Lung (tissue), 12 donors: ENCODE results near the gene CLPTM1L. TPM values are rescaled to one million over a fixed set of nuclear protein-coding genes. Genes with fewer than 3 reads are reported as not detected.
"Not testable (repeated sequence)": the region's sequence is repeated elsewhere in the genome, so short reads cannot be mapped to it uniquely, and the experiment has no call there.

Experiments
- ATAC-seq: fragments of 200-7000 bp; cut with Tn5 transposase; one replicate; pipeline ENCODE4 v1.9.1; 2020; ENCODE audit warnings: moderate number of reproducible peaks; ENCODE audit not compliant: insufficient read depth, low FRiP score
- DNase-seq, 3 donors: peaks; one replicate each; pipeline ENCODE4 v3.0.0-alpha.2; 2013 to 2017
- H3K27ac ChIP-seq, 2 donors: one replicate each; pipeline ENCODE4 v1.5.1; 2013; ENCODE audit warnings: mild to moderate bottlenecking in 2 of 2, moderate library complexity in 2 of 2, control low read depth in 1 of 2, inconsistent platforms in 1 of 2, low read depth in 1 of 2, low read length in 1 of 2
- H3K27me3 ChIP-seq, 3 donors: one replicate each; pipeline ENCODE4 v1.5.1; 2013; ENCODE audit warnings: low read length in 2 of 3; ENCODE audit not compliant: control insufficient read depth in 3 of 3, insufficient read depth in 3 of 3
- H3K36me3 ChIP-seq, 4 donors: one replicate each; pipeline ENCODE4 v1.5.1; 2013; ENCODE audit warnings: low read length in 4 of 4, mild to moderate bottlenecking in 1 of 4, moderate library complexity in 1 of 4; ENCODE audit not compliant: control insufficient read depth in 4 of 4, insufficient read depth in 4 of 4
- H3K4me1 ChIP-seq, 5 donors: one replicate each; pipeline ENCODE4 v1.5.1; 2013; ENCODE audit warnings: low read length in 5 of 5, mild to moderate bottlenecking in 2 of 5, moderate library complexity in 1 of 5; ENCODE audit not compliant: control insufficient read depth in 5 of 5, insufficient read depth in 5 of 5
- H3K4me3 ChIP-seq: one replicate; pipeline ENCODE4 v1.5.1; 2013; ENCODE audit warnings: mild to moderate bottlenecking, control low read depth, moderate library complexity
- H3K9ac ChIP-seq, 2 donors: one replicate each; pipeline ENCODE4 v1.5.1; 2013; ENCODE audit warnings: low read length in 2 of 2, control low read depth in 1 of 2; ENCODE audit not compliant: insufficient read depth in 1 of 2
- H3K9me3 ChIP-seq, 4 donors: one replicate each; pipeline ENCODE4 v1.5.1; 2013; ENCODE audit warnings: low read length in 3 of 4, mild to moderate bottlenecking in 1 of 4, moderate library complexity in 1 of 4; ENCODE audit not compliant: control insufficient read depth in 4 of 4, insufficient read depth in 3 of 4
- WGBS, 2 donors: extraction: QIAGEN DNeasy Blood & Tissue Kit; methylation state at CpG; one replicate each; pipeline ENCODE4 v1.1.7; 2013; 5-methylcytosine and 5-hydroxymethylcytosine counted together
- polyA plus RNA-seq, 2 donors: library from polyadenylated mRNA; stranded (reverse); fragments of 200-250 nt; gene quantifications; one replicate each; pipeline ENCODE4 v1.2.1, GENCODE V29; 2013
- total RNA-seq, 2 donors: library from RNA; depleted of rRNA in 1 of 2; stranded (reverse); fragments of >200 nt in 1 of 2; gene quantifications; one replicate each; pipeline ENCODE4 v1.2.1, GENCODE V29; 2014 to 2021
- TF ChIP-seq, protein P1 (sequence below): IDR thresholded peaks from 2 replicates; pipeline ENCODE4 v1.5.1; 2012; ENCODE audit warnings: mild to moderate bottlenecking; ENCODE audit errors: control extremely low read depth, extremely low read depth
- donor health status: control.
- donor health status: control.
- donor health status: Bipolar disorder and iron deficiency.
- donor health status: healthy.
- donor health status: DM: yes; HTN: yes; CAD: no.

CLPTM1L gene
- total and polyA plus RNA-seq, 4 donors: 79.0 to 153 (median 144) TPM

DNA sequence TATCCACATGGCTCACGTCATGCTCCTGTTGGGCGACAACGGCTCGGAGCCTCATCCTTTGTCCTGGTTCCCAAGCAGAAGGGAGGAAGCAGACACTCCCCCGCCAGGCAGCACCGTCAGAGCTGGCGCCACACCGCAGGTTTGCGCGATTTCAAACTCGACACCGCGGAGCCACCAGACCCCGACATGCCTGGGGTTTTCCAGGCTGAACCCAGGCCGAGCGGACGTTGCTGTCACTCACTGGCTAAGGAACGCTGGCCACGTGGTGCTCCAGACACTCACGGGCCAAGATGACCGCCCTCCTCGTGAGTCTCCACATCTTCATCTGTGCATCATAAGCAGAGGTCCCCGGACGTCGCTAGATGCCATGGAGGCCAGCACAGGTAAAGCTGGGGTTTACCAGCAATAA, 59.0 kb downstream of the CLPTM1L start:
- no peaks in the 10 kb centered on the region for H3K36me3 ChIP-seq
- H3K4me3 ChIP-seq: no peak overlapping the region
- no peak overlapping the region for H3K27ac ChIP-seq
- H3K9ac ChIP-seq: no peak overlapping the region
- 93 to 96% methylated on average over 25 of the region's 25 CpGs for WGBS, 2 donors
- no peaks in the 10 kb centered on the region for H3K27me3 ChIP-seq
- TF ChIP-seq, protein P1, sequence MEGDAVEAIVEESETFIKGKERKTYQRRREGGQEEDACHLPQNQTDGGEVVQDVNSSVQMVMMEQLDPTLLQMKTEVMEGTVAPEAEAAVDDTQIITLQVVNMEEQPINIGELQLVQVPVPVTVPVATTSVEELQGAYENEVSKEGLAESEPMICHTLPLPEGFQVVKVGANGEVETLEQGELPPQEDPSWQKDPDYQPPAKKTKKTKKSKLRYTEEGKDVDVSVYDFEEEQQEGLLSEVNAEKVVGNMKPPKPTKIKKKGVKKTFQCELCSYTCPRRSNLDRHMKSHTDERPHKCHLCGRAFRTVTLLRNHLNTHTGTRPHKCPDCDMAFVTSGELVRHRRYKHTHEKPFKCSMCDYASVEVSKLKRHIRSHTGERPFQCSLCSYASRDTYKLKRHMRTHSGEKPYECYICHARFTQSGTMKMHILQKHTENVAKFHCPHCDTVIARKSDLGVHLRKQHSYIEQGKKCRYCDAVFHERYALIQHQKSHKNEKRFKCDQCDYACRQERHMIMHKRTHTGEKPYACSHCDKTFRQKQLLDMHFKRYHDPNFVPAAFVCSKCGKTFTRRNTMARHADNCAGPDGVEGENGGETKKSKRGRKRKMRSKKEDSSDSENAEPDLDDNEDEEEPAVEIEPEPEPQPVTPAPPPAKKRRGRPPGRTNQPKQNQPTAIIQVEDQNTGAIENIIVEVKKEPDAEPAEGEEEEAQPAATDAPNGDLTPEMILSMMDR: no peak
- peaks cover 0 to 11% (median 0%) of the 10 kb centered on the region in 4 donors for H3K9me3 ChIP-seq
- DNase-seq (no peak), ATAC-seq (no peak)
- no peaks in the 10 kb centered on the region for H3K4me1 ChIP-seq

DNA sequence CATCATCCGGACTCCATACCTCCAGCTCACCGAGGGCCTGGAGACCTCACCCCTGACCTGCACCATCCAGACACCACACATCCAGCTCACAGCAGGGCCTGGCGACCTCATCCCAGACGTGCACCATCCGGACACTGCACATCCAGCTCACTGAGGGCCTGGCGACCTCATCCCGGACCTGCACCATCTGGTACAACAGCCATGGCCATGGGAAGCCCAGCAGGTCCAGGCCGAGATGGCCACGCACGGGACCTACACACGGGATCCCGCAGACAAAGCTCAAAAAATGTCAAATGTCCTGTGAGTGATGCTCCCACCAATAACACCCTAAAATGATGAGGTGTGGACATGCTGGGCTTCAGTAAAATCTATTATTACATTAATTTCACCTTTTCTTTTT, 59.8 kb downstream of the CLPTM1L start:
- Histone ChIP-seq H3K4me1 (no peaks in the 10 kb centered on the region), H3K4me3 (no peak overlapping the region), H3K9me3 (peaks cover 0 to 11% (median 0%) of the 10 kb centered on the region in 4 donors), H3K9ac (no peak overlapping the region), H3K36me3 (no peaks in the 10 kb centered on the region), H3K27ac (no peak overlapping the region), H3K27me3 (no peaks in the 10 kb centered on the region)
- TF ChIP-seq, protein P1: no peak
- DNase-seq (no peak), ATAC-seq (no peak)
- WGBS, 2 donors: 89 to 96% methylated on average over 11 to 12 of the region's 12 CpGs

DNA sequence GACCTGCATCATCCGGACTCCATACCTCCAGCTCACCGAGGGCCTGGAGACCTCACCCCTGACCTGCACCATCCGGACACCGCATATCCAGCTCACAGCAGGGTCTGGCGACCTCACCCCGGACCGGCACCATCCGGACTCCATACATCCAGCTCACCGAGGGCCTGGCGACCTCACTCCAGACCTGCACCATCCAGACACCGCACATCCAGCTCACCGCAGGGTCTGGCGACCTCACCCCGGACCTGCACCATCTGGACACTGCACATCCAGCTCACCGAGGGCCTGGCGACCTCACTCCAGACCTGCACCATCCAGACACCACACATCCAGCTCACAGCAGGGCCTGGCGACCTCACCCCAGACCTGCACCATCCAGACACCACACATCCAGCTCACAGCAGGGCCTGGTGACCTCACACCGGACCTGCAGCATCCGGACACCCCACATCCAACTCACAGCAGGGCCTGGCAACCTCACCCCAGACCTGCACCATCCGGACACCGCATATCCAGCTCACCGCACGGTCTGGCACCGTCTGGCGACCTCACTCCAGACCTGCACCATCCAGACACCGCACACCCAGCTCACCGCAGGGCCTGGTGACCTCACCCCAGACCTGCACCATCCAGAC, 60.4 kb downstream of the CLPTM1L start:
- H3K9me3 ChIP-seq: peaks cover 0 to 11% (median 0%) of the 10 kb centered on the region in 4 donors
- ATAC-seq, DNase-seq: not testable (repeated sequence)

DNA sequence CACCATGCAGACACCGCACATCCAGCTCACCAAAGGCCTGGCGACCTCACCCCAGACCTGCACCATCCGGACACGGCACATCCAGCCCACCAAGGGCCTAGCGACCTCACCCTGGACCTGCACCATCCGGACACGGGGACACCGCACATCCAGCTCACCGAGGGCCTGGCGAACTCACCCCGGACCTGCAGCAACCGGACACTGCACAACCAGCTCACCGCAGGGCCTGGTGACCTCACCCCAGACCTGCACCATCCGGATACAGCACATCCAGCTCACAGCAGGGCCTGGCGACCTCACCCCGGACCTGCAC, 61.2 kb downstream of the CLPTM1L start:
- H3K9me3 ChIP-seq: peaks cover 0 to 10% (median 0%) of the 10 kb centered on the region in 4 donors
- H3K27ac ChIP-seq, DNase-seq, H3K27me3 ChIP-seq, H3K4me1 ChIP-seq, H3K4me3 ChIP-seq, H3K9ac ChIP-seq, H3K36me3 ChIP-seq, ATAC-seq: not testable (repeated sequence)
- WGBS, 2 donors: 90 to 91% methylated on average over 16 of the region's 16 CpGs

More for the DNA sequence above, 60.4 kb downstream of the CLPTM1L start:
- H3K4me3 ChIP-seq, H3K9ac ChIP-seq, H3K27me3 ChIP-seq, H3K36me3 ChIP-seq, H3K27ac ChIP-seq, H3K4me1 ChIP-seq: not testable (repeated sequence)
- 87 to 92% methylated on average over 27 of the region's 27 CpGs for WGBS, 2 donors

DNA sequence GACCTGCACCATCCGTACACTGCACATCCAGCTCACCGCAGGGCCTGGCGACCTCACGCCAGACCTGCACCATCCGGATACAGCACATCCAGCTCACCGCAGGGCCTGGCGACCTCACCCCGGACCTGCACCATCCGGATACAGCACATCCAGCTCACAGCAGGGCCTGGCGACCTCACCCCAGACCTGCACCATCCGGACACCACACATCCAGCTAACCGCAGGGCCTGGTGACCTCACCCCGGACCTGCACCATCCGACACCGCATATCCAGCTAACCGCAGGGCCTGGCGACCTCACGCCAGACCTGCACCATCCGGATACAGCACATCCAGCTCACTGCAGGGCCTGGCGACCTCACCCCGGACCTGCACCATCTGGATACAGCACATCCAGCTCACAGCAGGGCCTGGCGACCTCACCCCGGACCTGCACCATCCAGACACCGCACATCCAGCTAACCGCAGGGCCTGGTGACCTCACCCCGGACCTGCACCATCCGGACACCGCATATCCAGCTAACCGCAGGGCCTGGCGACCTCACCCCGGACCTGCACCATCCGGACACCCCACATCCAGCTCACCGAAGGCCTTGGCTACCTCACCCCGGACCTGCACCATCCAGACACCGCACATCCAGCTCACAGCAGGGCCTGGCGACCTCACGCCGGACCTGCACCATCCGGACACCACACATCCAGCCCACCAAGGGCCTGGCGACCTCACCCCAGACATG, 61.7 kb downstream of the CLPTM1L start:
- peak in 1 of 3 donors; percentile 6 for DNase-seq
- H3K27me3 ChIP-seq, H3K27ac ChIP-seq, H3K4me3 ChIP-seq, H3K9ac ChIP-seq, ATAC-seq, H3K4me1 ChIP-seq, H3K36me3 ChIP-seq: not testable (repeated sequence)
- peaks cover 0 to 10% (median 0%) of the 10 kb centered on the region in 4 donors for H3K9me3 ChIP-seq
- WGBS, 2 donors: 90 to 95% methylated on average over 40 of the region's 40 CpGs
